Kidney (tissue), 14 donors: ENCODE measurements around the gene KCTD5. TPM values are rescaled to one million over a fixed set of nuclear protein-coding genes. Genes with fewer than 3 reads are reported as not detected.
"Not testable (repeated sequence)": the region's sequence is repeated elsewhere in the genome, so short reads cannot be mapped to it uniquely, and the experiment has no call there.

ENCODE experiments used
- DNase-seq, 5 donors: peaks; one replicate each; pipeline ENCODE4 v3.0.0-alpha.2; 2013 to 2020
- FAIRE-seq: peaks from 2 replicates; lab custom pipeline; 2012; peaks lifted over from hg19 to GRCh38; lab: Jason Lieb, UNC
- H3K27ac ChIP-seq, 2 donors: one replicate each; pipeline ENCODE4 v1.7.0; 2013; ENCODE audit warnings: low read depth in 2 of 2, low read length in 2 of 2, inconsistent platforms in 1 of 2
- H3K27me3 ChIP-seq: one replicate; pipeline ENCODE4 v1.7.1; 2013; ENCODE audit warnings: low read length, inconsistent platforms; ENCODE audit not compliant: control insufficient read depth, insufficient read depth
- H3K36me3 ChIP-seq, 3 donors: one replicate each; pipeline versions ENCODE4 v1.7.0 to v1.7.1; 2013; ENCODE audit warnings: low read length in 3 of 3, control low read depth in 1 of 3, inconsistent platforms in 1 of 3; ENCODE audit not compliant: insufficient read depth in 3 of 3, control insufficient read depth in 2 of 3
- H3K4me1 ChIP-seq, 3 donors: one replicate each; pipeline versions ENCODE4 v1.7.0 to v1.7.1; 2013; ENCODE audit warnings: low read length in 3 of 3, inconsistent platforms in 1 of 3, low read depth in 1 of 3; ENCODE audit not compliant: control insufficient read depth in 2 of 3, insufficient read depth in 2 of 3
- H3K4me3 ChIP-seq, 3 donors: one replicate each; pipeline versions ENCODE4 v1.7.0 to v1.8.1; 2013; ENCODE audit warnings: low read length in 3 of 3, control low read depth in 1 of 3, inconsistent platforms in 1 of 3
- H3K9ac ChIP-seq, 3 donors: one replicate each; pipeline versions ENCODE4 v1.7.0 to v1.7.1; 2013; ENCODE audit warnings: low read length in 3 of 3, control low read depth in 1 of 3, inconsistent platforms in 1 of 3
- H3K9me3 ChIP-seq, 3 donors: one replicate each; pipeline versions ENCODE4 v1.7.0 to v1.7.1; 2013; ENCODE audit warnings: low read length in 3 of 3, control low read depth in 1 of 3, inconsistent platforms in 1 of 3; ENCODE audit not compliant: control insufficient read depth in 2 of 3, insufficient read depth in 1 of 3
- intact Hi-C: fragments of 100-400 bp; cut with DNase I; formaldehyde crosslinking; loops from one replicate; pipeline ENCODE4 v1.11.1; 2022
- polyA plus RNA-seq: library from polyadenylated mRNA; stranded (reverse); fragments of 350-450 nt; fragmentation: Illumina TruSeq; extraction: RNeasy Lipid Tissue Mini Kit (QIAGEN cat#74804); gene quantifications from one replicate; pipeline ENCODE4 v1.2.3, GENCODE V29; 2014; ENCODE audit warnings: low read depth, low replicate concordance; ENCODE audit not compliant: insufficient read depth
- total RNA-seq: library from RNA; stranded (reverse); fragmentation: NEBNext Ultra II Directional; extraction: Animal tissue kit (Norgen Biotek cat#: 25700); gene quantifications from one replicate; pipeline ENCODE4 v1.2.1, GENCODE V29; 2021
- TF ChIP-seq, protein P1 (sequence below): IDR thresholded peaks from 3 replicates; pipeline ENCODE4 v1.5.1; 2012; ENCODE audit warnings: mild to moderate bottlenecking, moderate library complexity, borderline replicate concordance; ENCODE audit not compliant: insufficient read depth; ENCODE audit errors: extremely low read depth
- donor health status: control.
- donor health status: control.
- donor health status: control.
- donor health status: control.
- donor health status: control.
- donor health status: DM: yes; HTN: yes; CAD: no.
- donor health status: Normal renal cell carcinoma (clear cell type).

The KCTD5 gene
- total and polyA plus RNA-seq, 2 donors from 2014 or later, result 12.8 to 19.9 TPM

DNA sequence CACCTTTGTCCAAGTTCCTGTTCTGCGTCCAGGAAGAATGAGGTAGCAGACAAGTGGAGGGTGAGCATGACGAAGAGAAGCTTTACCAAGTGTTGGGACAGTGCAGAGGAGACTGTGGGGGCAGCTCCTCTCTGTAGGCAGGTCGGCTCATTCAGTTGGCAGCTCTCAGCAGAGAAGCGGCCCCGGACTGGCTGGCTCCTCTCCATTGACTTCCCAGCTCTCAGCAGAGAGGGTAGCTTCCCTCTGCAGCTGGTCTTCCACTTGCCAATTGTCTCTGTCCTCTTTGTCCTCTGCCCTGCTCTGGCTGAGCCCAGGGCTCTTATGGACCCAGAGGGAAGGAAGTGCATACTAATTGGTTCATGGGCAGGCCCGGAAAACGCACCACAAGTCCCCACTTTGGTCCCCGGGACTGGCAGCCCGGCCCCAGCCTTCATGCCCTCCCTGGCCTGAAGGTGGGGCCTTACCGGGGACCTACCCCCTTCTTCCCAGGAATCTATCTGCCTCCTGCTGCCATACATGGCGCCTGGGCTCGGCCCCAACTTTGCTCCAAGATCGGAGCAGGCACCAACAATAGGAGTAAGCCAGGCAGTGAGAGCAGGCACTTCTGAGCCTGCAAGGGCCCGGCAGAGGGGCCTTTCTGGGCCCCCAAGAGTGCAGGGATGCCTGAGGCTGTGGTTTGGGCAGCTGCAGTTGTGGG lies 10.1 kb downstream of the KCTD5 start:
- Histone ChIP-seq H3K27ac (peak overlapping the region; percentile 51 to 78), H3K4me1 (peaks cover 0 to 22% (median 0%) of the 10 kb centered on the region in 3 donors), H3K9ac (no peak overlapping the region), H3K27me3 (no peaks in the 10 kb centered on the region), H3K4me3 (no peak overlapping the region), H3K9me3 (no peaks in the 10 kb centered on the region), H3K36me3 (peaks cover 0 to 5% (median 3%) of the 10 kb centered on the region in 3 donors)
- FAIRE-seq (no peak), DNase-seq (peak in 2 of 5 donors; percentile 2 to 62)
- TF ChIP-seq, protein P1, sequence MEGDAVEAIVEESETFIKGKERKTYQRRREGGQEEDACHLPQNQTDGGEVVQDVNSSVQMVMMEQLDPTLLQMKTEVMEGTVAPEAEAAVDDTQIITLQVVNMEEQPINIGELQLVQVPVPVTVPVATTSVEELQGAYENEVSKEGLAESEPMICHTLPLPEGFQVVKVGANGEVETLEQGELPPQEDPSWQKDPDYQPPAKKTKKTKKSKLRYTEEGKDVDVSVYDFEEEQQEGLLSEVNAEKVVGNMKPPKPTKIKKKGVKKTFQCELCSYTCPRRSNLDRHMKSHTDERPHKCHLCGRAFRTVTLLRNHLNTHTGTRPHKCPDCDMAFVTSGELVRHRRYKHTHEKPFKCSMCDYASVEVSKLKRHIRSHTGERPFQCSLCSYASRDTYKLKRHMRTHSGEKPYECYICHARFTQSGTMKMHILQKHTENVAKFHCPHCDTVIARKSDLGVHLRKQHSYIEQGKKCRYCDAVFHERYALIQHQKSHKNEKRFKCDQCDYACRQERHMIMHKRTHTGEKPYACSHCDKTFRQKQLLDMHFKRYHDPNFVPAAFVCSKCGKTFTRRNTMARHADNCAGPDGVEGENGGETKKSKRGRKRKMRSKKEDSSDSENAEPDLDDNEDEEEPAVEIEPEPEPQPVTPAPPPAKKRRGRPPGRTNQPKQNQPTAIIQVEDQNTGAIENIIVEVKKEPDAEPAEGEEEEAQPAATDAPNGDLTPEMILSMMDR, result no peak
- intact Hi-C loops, result no loop called here

DNA sequence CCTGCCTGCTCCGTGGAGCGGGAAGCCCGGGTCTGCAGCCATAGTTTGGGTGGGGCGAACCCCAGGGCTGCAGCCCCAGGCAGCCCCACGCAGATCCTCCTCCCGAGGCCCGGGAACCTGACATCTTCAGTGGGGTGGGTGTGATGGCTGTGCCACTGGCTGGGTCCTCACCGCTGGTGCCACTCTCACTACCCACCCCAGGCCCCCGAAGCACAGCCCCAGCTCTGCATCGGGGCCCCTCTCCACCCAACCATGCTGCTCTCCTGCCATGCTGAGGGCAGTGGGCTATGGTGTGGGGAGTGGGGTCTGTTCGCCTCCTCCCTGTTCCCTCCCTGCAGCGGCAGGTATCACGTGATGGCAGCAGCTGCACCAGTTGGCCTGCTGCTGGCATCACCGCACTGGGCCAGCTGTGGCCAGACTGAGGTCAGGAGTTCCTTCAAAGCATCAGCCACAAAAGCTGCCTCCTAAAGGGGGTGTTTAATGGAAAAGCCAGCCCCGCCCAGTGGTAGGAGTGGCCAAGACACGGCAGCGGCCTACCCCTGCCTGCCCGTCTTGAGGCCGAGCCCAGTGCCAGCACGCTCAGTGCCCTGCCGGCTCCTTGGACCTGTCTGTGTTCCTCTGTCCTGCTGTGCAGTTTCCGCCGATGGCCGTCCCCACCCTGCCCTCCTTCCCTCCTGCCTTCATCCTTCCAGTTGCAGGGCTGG lies 10.8 kb downstream of the KCTD5 start:
- peak; percentile 69 to 92 (median 78) for DNase-seq
- intact Hi-C loops, result no loop called here
- Histone ChIP-seq H3K4me1 (peaks cover 0 to 22% (median 0%) of the 10 kb centered on the region in 3 donors), H3K27ac (peak overlapping the region; percentile 74 to 78), H3K9me3 (no peaks in the 10 kb centered on the region), H3K27me3 (no peaks in the 10 kb centered on the region), H3K36me3 (peaks cover 0 to 6% (median 6%) of the 10 kb centered on the region in 3 donors), H3K9ac (peak overlapping the region in 1 of 3 donors; percentile 34), H3K4me3 (no peak overlapping the region)
- TF ChIP-seq, protein P1, result no peak
- FAIRE-seq, result no peak

DNA sequence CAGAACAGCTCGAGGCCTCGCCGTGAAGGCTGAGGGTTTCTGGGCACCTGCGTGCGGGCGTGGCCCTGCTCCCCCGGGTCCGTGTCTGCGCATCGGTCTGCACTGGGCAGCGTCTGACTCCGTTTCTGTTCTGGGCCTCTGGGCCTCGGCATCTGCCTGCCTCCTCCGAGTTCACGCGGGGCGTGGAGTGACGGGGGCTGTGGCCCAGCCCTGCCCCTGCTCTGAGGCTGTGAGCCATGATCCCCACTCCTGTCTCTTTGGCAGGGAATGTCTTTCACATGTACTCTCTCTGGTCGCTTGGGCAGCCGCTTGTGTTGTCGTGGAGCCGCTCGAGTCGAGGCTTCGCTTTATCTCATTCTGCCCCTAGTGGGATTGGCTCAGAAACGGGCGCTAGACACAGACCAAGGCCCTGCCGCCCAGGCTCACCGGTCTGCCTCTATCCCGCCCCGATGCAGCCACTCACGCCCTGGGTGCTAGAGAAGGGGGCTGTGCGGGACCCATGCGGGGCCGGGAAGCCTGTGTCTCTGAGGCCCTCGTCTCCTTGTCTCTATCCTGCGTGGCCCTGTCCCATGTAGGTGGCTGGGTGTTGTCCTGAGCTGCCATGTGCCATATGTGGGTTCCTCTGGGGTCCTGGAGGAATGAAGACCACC lies 14.4 kb downstream of the KCTD5 start:
- DNase-seq, result peak in 1 of 5 donors; percentile 44
- H3K9ac ChIP-seq, H3K27me3 ChIP-seq, FAIRE-seq, H3K9me3 ChIP-seq, H3K4me3 ChIP-seq, H3K27ac ChIP-seq, intact Hi-C loops: not testable (repeated sequence)
- Histone ChIP-seq H3K4me1 (peaks cover 0 to 17% (median 0%) of the 10 kb centered on the region in 3 donors), H3K36me3 (peaks cover 0 to 19% (median 16%) of the 10 kb centered on the region in 3 donors)
